Endothelial cell of umbilical vein (primary cell): ENCODE data around the gene TSPAN4. TPM values are rescaled to one million over a fixed set of nuclear protein-coding genes. Genes with fewer than 3 reads are reported as not detected.

ENCODE experiments used
- BruUV-seq: library from RNA; stranded (reverse); fragments of 400-500 nt; replicated peaks from 2 replicates; lab custom pipeline; 2021; lab: Mats Ljungman, UMichigan
- CTCF ChIA-PET: fragments of 300-600, 350-600 bp; sonication (Branson Sonifier 250); formaldehyde crosslinking; loops from one replicate; lab custom pipeline; 2021; ENCODE audit warnings: antibody characterized with exemption, inconsistent platforms; lab: Charles Lee
- POLR2A ChIA-PET: fragments of 300-600, 350-600 bp; sonication (Branson Sonifier 250); formaldehyde crosslinking; loops from one replicate; lab custom pipeline; 2021; ENCODE audit warnings: antibody characterized with exemption, inconsistent platforms; lab: Charles Lee
- DNase-seq: peaks from one replicate; pipeline ENCODE4 v3.0.0-alpha.2; 2011; ENCODE audit warnings: low read depth, low spot score
- FAIRE-seq: peaks from 2 replicates; lab custom pipeline; 2011; peaks lifted over from hg19 to GRCh38; lab: Jason Lieb, UNC
- H2AFZ ChIP-seq: 2 replicates; pipeline ENCODE4 v1.6.0; 2012; ENCODE audit warnings: low read depth, low read length, control low read depth, inconsistent platforms
- H3K27ac ChIP-seq: 2 replicates; pipeline ENCODE4 v1.5.1; 2011; ENCODE audit warnings: low read depth, mild to moderate bottlenecking, control low read depth, low read length, moderate library complexity; ENCODE audit not compliant: insufficient read depth
- H3K27me3 ChIP-seq, 2 experiments: 2 replicates each; pipeline versions ENCODE4 v1.6.0 to v1.6.1; 2011; ENCODE audit warnings: low read length in 2 of 2, mixed read lengths in 1 of 2; ENCODE audit not compliant: control insufficient read depth in 2 of 2, insufficient read depth in 2 of 2
- H3K36me3 ChIP-seq, 2 experiments: 2 replicates in 1 of 2; 3 replicates in 1 of 2; pipeline ENCODE4 v1.5.1; 2011; ENCODE audit warnings: low read length in 2 of 2, mild to moderate bottlenecking in 1 of 2, moderate library complexity in 1 of 2; ENCODE audit not compliant: control insufficient read depth in 2 of 2, insufficient read depth in 2 of 2; ENCODE audit errors: extremely low read depth in 1 of 2
- H3K4me1 ChIP-seq: 3 replicates; pipeline ENCODE4 v1.5.1; 2011; ENCODE audit warnings: mild to moderate bottlenecking, low read length; ENCODE audit not compliant: control insufficient read depth, insufficient read depth; ENCODE audit errors: extremely low read depth
- H3K4me2 ChIP-seq: 2 replicates; pipeline ENCODE4 v1.6.1; 2011; ENCODE audit warnings: low read length, control low read depth, mixed read lengths; ENCODE audit not compliant: insufficient read depth
- H3K4me3 ChIP-seq, 3 experiments: fragments of 200-600 bp in 1 of 3; sonication (generic), shearing (Covaris generic) in 1 of 3; replicated peaks in 1 of 3; 2 replicates each; pipeline ENCODE4 v1.5.1; 2011 to 2016; ENCODE audit warnings: control low read depth in 3 of 3, low read length in 3 of 3, mild to moderate bottlenecking in 2 of 3, inconsistent platforms in 1 of 3, low read depth in 1 of 3, moderate library complexity in 1 of 3; ENCODE audit not compliant: insufficient read depth in 1 of 3
- H3K79me2 ChIP-seq: 2 replicates; pipeline ENCODE4 v1.6.0; 2012; ENCODE audit warnings: low read length, inconsistent platforms; ENCODE audit not compliant: control insufficient read depth, insufficient read depth
- H3K9ac ChIP-seq: replicated peaks from 2 replicates; pipeline ENCODE3; 2011; ENCODE audit warnings: low read length, control low read depth; ENCODE audit not compliant: insufficient read depth; ENCODE audit errors: extremely low read depth
- H3K9me1 ChIP-seq: replicated peaks from 3 replicates; pipeline ENCODE4 v1.6.0; 2011; ENCODE audit warnings: mild to moderate bottlenecking, low read length; ENCODE audit not compliant: control insufficient read depth, insufficient read depth; ENCODE audit errors: extremely low read depth
- H3K9me3 ChIP-seq: replicated peaks from 2 replicates; pipeline ENCODE4 v1.5.1; 2012; ENCODE audit warnings: low read length, inconsistent platforms; ENCODE audit not compliant: control insufficient read depth, insufficient read depth
- H4K20me1 ChIP-seq: replicated peaks from 2 replicates; pipeline ENCODE3; 2011; ENCODE audit warnings: mild to moderate bottlenecking, low read length; ENCODE audit not compliant: control insufficient read depth, insufficient read depth; ENCODE audit errors: extremely low read depth
- EZH2 ChIP-seq: IDR thresholded peaks from 2 replicates; pipeline ENCODE4 v1.6.1; 2012; ENCODE audit warnings: borderline replicate concordance, low read depth, mild to moderate bottlenecking, moderate library complexity, low read length, inconsistent platforms; ENCODE audit not compliant: severe bottlenecking
- FOS ChIP-seq: IDR thresholded peaks from 2 replicates; pipeline ENCODE4 v1.6.1; 2011; ENCODE audit warnings: mild to moderate bottlenecking, low read length, moderate library complexity, borderline replicate concordance; ENCODE audit not compliant: insufficient read depth
- GATA2 ChIP-seq: IDR thresholded peaks from 2 replicates; pipeline ENCODE4 v1.7.0; 2011; ENCODE audit warnings: low read depth, mild to moderate bottlenecking, moderate library complexity, mixed read lengths, low read length; ENCODE audit not compliant: insufficient read length, insufficient read depth
- JUN ChIP-seq: IDR thresholded peaks from 2 replicates; pipeline ENCODE4 v1.6.1; 2011; ENCODE audit warnings: borderline replicate concordance, low read depth; ENCODE audit not compliant: insufficient read length, insufficient read depth
- MYC ChIP-seq: IDR thresholded peaks from one replicate; pipeline ENCODE4 v1.6.1; 2011; ENCODE audit warnings: mild to moderate bottlenecking, low read depth, low read length
- POLR2A ChIP-seq: IDR thresholded peaks from 2 replicates; pipeline ENCODE4 v1.6.1; 2012; ENCODE audit warnings: low read depth, mild to moderate bottlenecking, control low read depth, low read length
- POLR2AphosphoS5 ChIP-seq: IDR thresholded peaks from 2 replicates; pipeline ENCODE4 v1.6.1; 2012; ENCODE audit warnings: low read depth, mild to moderate bottlenecking, control low read depth, low read length, moderate library complexity; ENCODE audit not compliant: insufficient read depth
- dilution Hi-C: fragments of 300-500 bp; cut with MboI; formaldehyde crosslinking; loops from one replicate; pipeline ENCODE4 v1.15.0; 2019; ENCODE audit warnings: low sequenced_read_pairs; ENCODE audit not compliant: extremely low pct_ligation_motif_present
- intact Hi-C: fragments of 100-400 bp; cut with micrococcal nuclease; formaldehyde crosslinking; loops from one replicate; pipeline ENCODE4 v1.10.0; 2022
- polyA plus RNA-seq, 4 experiments: library from polyadenylated mRNA; depleted of rRNA in 3 of 4; stranded (reverse) in 3 of 4; unstranded in 1 of 4; fragments of >200 nt; gene quantifications; 2 replicates each; pipeline versions ENCODE4 v1.2.1 to v1.2.3, GENCODE V29; 2011 to 2012; ENCODE audit warnings: missing spikeins in 1 of 4
- total RNA-seq: library from RNA; stranded (reverse); gene quantifications from 2 replicates; pipeline ENCODE4 v1.2.3, GENCODE V29; 2021
- TF ChIP-seq, protein P1 (sequence below): IDR thresholded peaks from 2 replicates; pipeline ENCODE4 v1.6.1; 2011; ENCODE audit not compliant: insufficient read depth, insufficient read length
- TF ChIP-seq, protein P2 (sequence below), 2 donors: IDR thresholded peaks; 1 replicate in 1 of 2; 2 replicates in 1 of 2; pipeline ENCODE4 v1.5.1; 2011; ENCODE audit warnings: low read length in 2 of 2, mild to moderate bottlenecking in 2 of 2, moderate library complexity in 2 of 2, control low read depth in 1 of 2, inconsistent platforms in 1 of 2, low read depth in 1 of 2; ENCODE audit not compliant: insufficient read depth in 1 of 2; ENCODE audit errors: extremely low read depth in 1 of 2

TSPAN4 gene
- total and polyA plus RNA-seq, 2 donors (not counting 3 experiments of a cell fraction or from before 2014, with no cell fraction given): 114 to 199 TPM

DNA sequence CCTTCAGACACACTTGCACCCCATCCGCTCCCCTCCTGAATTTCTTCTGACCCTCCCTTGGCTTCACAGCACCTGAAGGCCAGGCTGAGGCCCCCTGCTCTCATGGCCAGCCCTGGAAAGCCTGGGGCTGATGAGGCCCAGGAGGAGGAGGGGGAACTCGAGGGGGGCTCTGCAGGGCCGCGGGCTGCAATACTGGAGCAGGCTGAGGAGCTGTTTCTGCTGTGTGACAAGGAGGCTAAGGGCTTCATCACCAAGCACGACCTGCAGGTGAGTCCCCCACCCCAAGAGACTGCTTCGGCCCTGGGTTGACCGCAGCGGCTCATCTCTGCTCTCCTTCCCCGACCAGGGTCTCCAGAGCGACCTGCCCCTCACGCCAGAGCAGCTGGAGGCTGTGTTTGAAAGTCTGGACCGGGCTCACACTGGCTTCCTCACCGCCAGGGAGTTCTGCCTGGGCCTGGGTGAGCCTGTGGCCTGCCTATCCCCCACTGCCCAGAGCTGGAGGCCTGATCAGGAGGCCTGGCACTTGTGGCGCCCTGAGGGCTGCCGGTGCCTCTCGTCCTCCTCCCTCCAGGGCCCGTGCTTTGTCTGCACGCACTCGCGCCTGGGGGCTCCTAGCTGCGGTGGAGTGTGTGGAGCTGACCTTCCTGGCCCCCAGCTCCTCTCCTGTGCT lies 14.0 kb upstream of the TSPAN4 start:
- FAIRE-seq: no peak
- peak overlapping the region; percentile 35 for H3K27ac ChIP-seq
- no peak for DNase-seq
- peak overlapping the region; percentile 58 for H3K4me2 ChIP-seq
- BruUV-seq: no TSS peak
- TF ChIP-seq POLR2AphosphoS5 (no peak), POLR2A (no peak), FOS (no peak), GATA2 (no peak), JUN (no peak), EZH2 (no peak), MYC (no peak)
- TF ChIP-seq, protein P1, sequence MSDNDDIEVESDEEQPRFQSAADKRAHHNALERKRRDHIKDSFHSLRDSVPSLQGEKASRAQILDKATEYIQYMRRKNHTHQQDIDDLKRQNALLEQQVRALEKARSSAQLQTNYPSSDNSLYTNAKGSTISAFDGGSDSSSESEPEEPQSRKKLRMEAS: no peak
- TF ChIP-seq, protein P2, sequence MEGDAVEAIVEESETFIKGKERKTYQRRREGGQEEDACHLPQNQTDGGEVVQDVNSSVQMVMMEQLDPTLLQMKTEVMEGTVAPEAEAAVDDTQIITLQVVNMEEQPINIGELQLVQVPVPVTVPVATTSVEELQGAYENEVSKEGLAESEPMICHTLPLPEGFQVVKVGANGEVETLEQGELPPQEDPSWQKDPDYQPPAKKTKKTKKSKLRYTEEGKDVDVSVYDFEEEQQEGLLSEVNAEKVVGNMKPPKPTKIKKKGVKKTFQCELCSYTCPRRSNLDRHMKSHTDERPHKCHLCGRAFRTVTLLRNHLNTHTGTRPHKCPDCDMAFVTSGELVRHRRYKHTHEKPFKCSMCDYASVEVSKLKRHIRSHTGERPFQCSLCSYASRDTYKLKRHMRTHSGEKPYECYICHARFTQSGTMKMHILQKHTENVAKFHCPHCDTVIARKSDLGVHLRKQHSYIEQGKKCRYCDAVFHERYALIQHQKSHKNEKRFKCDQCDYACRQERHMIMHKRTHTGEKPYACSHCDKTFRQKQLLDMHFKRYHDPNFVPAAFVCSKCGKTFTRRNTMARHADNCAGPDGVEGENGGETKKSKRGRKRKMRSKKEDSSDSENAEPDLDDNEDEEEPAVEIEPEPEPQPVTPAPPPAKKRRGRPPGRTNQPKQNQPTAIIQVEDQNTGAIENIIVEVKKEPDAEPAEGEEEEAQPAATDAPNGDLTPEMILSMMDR (IDR thresholded peaks at IDR 0.05; ENCODE audit: extremely low read depth in 1 of 2, insufficient read depth in 1 of 2, low read depth in 1 of 2, low read length in 2 of 2): no peak
- H3K4me3 ChIP-seq: peak overlapping the region in 1 of 3 experiments; percentile 7
- no peak overlapping the region for H3K9ac ChIP-seq
- no peaks in the 10 kb centered on the region for H3K27me3 ChIP-seq
- H3K9me3 ChIP-seq: no peaks in the 10 kb centered on the region
- intact Hi-C loops (loop anchor here (1.0 kb wide), 1 partner anchor 9 kb away; no protein-coding TSS in a partner anchor), dilution Hi-C loops (no loop called here)
- CTCF ChIA-PET: interaction anchor here (1.1 to 2.7 kb wide), 4 partner anchors 10 to 222 kb away, joined by 3 to 10 read pairs (median 6); partner anchors contain the start of genes PIDD1 and PNPLA2
- peaks cover 6% of the 10 kb centered on the region for H3K79me2 ChIP-seq
- H3K9me1 ChIP-seq: no peaks in the 10 kb centered on the region
- peaks cover 4 to 11% of the 10 kb centered on the region in 2 experiments for H3K36me3 ChIP-seq
- peak overlapping the region; percentile 35 for H2AFZ ChIP-seq
- peaks cover 41% of the 10 kb centered on the region for H3K4me1 ChIP-seq
- POLR2A ChIA-PET: interaction anchor here (1.1 to 3.6 kb wide), 5 partner anchors 8 to 19 kb away, joined by 3 to 28 read pairs (median 7); partner anchors contain the start of genes PNPLA2, POLR2L, RPLP2 and TSPAN4
- no peaks in the 10 kb centered on the region for H4K20me1 ChIP-seq
